Smooth muscle cell (in vitro differentiated cells): ENCODE results near the gene CD34. TPM values are rescaled to one million over a fixed set of nuclear protein-coding genes. Genes with fewer than 3 reads are reported as not detected.

Source experiments
- DNase-seq: peaks from one replicate; lab custom pipeline; 2025; ENCODE audit not compliant: unreplicated experiment; lab: John Stamatoyannopoulos, UW
- H2AFZ ChIP-seq: fragments of 200-600 bp; sonication (generic); 2 replicates; pipeline ENCODE4 v1.6.0; 2016; ENCODE audit warnings: antibody characterized with exemption, low read depth, mild to moderate bottlenecking
- H3F3A ChIP-seq: fragments of 200-600 bp; sonication (generic); 2 replicates; pipeline ENCODE4 v1.6.0; 2017; ENCODE audit warnings: antibody characterized with exemption, low read depth
- H3K27ac ChIP-seq: fragments of 200-600 bp; sonication (generic); 2 replicates; pipeline ENCODE4 v1.5.1; 2016; ENCODE audit warnings: low read depth, mild to moderate bottlenecking
- H3K27me3 ChIP-seq: fragments of 200-600 bp; sonication (generic); 2 replicates; pipeline ENCODE4 v1.6.1; 2016; ENCODE audit warnings: low read depth, mild to moderate bottlenecking
- H3K36me3 ChIP-seq: fragments of 200-600 bp; sonication (generic); 2 replicates; pipeline ENCODE4 v1.5.1; 2016; ENCODE audit warnings: low read depth
- H3K4me1 ChIP-seq: fragments of 200-600 bp; sonication (generic); 2 replicates; pipeline ENCODE4 v1.5.1; 2016; ENCODE audit warnings: low read depth
- H3K4me2 ChIP-seq: fragments of 200-600 bp; sonication (generic); 2 replicates; pipeline ENCODE4 v1.6.0; 2016; ENCODE audit warnings: mild to moderate bottlenecking
- H3K4me3 ChIP-seq: fragments of 200-600 bp; sonication (generic); 2 replicates; pipeline ENCODE4 v1.5.1; 2016; ENCODE audit warnings: mild to moderate bottlenecking
- H3K79me2 ChIP-seq: fragments of 200-600 bp; sonication (generic); 2 replicates; pipeline ENCODE4 v1.6.0; 2016; ENCODE audit warnings: low read depth, mild to moderate bottlenecking
- H3K9ac ChIP-seq: fragments of 200-600 bp; sonication (generic); 2 replicates; pipeline ENCODE4 v1.6.0; 2016; ENCODE audit warnings: low read depth
- H3K9me3 ChIP-seq: fragments of 200-600 bp; sonication (generic); replicated peaks from 2 replicates; pipeline ENCODE4 v1.5.1; 2016; ENCODE audit warnings: low read depth
- H4K20me1 ChIP-seq: fragments of 200-600 bp; sonication (generic); 2 replicates; pipeline ENCODE4 v1.6.0; 2016; ENCODE audit warnings: low read depth
- WGBS: methylation state at CpG from one replicate; pipeline ENCODE4 v1.1.7; 2016; ENCODE audit warnings: low lambda C conversion rate; 5-methylcytosine and 5-hydroxymethylcytosine counted together
- polyA plus RNA-seq: library from polyadenylated mRNA; unstranded; fragments of >200 nt; fragmentation: Nextera tagmentation; extraction: Ambion mirVana; gene quantifications from 2 replicates; pipeline ENCODE4 v1.2.1, GENCODE V29; 2016
- total RNA-seq: library from RNA; depleted of rRNA; stranded (reverse); fragments of >200 nt; gene quantifications from 2 replicates; pipeline ENCODE4 v1.2.3, GENCODE V29; 2014
- TF ChIP-seq, protein P1 (sequence below): fragments of 200-600 bp; sonication (generic); IDR thresholded peaks from 2 replicates; pipeline ENCODE4 v1.5.1; 2017; ENCODE audit warnings: borderline replicate concordance, mild to moderate bottlenecking, antibody characterized with exemption; ENCODE audit not compliant: insufficient read depth, poor library complexity, severe bottlenecking

Gene CD34
- total and polyA plus RNA-seq, 2 experiments from 2014 or later: not detected

DNA sequence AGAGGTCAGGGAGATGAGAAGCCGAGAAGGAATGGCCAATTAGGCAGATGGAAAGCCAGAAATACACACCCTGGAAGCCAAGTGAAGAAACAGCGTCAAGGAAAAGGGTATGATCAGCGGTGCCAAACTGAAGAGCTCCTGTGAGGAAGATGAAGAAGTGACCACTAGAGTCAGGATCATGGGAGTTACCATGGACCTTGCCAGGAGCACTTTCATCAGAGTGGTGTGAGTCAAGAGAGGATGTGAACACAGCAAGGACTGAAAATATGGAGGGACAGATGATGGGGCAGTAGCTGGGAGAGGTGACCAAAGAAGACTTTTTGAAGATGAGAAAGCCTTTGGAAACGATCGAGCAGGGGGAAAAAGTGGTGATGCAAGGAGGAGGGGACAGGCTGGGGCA is 50.4 kb downstream of the CD34 start:
- no peaks in the 10 kb centered on the region for H3K27me3 ChIP-seq
- no peak overlapping the region for H3K9ac ChIP-seq
- no peaks in the 10 kb centered on the region for H3K36me3 ChIP-seq
- DNase-seq: no peak
- no peak overlapping the region for H2AFZ ChIP-seq
- TF ChIP-seq, protein P1, sequence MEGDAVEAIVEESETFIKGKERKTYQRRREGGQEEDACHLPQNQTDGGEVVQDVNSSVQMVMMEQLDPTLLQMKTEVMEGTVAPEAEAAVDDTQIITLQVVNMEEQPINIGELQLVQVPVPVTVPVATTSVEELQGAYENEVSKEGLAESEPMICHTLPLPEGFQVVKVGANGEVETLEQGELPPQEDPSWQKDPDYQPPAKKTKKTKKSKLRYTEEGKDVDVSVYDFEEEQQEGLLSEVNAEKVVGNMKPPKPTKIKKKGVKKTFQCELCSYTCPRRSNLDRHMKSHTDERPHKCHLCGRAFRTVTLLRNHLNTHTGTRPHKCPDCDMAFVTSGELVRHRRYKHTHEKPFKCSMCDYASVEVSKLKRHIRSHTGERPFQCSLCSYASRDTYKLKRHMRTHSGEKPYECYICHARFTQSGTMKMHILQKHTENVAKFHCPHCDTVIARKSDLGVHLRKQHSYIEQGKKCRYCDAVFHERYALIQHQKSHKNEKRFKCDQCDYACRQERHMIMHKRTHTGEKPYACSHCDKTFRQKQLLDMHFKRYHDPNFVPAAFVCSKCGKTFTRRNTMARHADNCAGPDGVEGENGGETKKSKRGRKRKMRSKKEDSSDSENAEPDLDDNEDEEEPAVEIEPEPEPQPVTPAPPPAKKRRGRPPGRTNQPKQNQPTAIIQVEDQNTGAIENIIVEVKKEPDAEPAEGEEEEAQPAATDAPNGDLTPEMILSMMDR: no peak
- 95% methylated on average over 5 of the region's 5 CpGs for WGBS
- no peaks in the 10 kb centered on the region for H3K79me2 ChIP-seq
- H3K27ac ChIP-seq: no peak overlapping the region
- no peaks in the 10 kb centered on the region for H4K20me1 ChIP-seq
- H3K4me3 ChIP-seq: no peak overlapping the region
- H3K9me3 ChIP-seq: no peaks in the 10 kb centered on the region
- H3K4me1 ChIP-seq: no peaks in the 10 kb centered on the region
- no peaks in the 10 kb centered on the region for H3F3A ChIP-seq
- no peak overlapping the region for H3K4me2 ChIP-seq

DNA sequence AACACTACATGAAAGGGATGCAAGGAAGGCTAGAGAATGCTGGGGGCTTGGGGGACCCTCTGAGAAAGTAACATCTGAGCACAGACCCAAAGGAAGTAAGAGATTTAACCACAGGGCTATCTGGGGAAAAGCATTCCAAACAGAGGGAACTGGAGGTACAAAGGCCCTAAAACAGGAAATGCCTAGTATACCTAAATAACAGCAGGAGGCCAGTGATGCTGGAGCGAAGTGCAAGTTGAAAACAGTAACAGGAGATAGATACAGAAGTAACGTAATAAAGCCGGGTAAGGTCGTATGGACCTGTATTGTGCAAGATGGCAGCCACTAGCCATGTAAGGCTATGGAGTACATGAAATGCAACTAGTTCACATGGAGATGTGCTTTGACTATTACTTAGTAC is 52.1 kb downstream of the CD34 start:
- H3K4me3 ChIP-seq: no peak overlapping the region
- no peaks in the 10 kb centered on the region for H3K27me3 ChIP-seq
- no peaks in the 10 kb centered on the region for H3F3A ChIP-seq
- H3K9me3 ChIP-seq: no peaks in the 10 kb centered on the region
- H3K79me2 ChIP-seq: no peaks in the 10 kb centered on the region
- no peaks in the 10 kb centered on the region for H4K20me1 ChIP-seq
- H3K36me3 ChIP-seq: no peaks in the 10 kb centered on the region
- no peak overlapping the region for H3K27ac ChIP-seq
- no peaks in the 10 kb centered on the region for H3K4me1 ChIP-seq
- 65% methylated on average over 4 of the region's 4 CpGs for WGBS
- DNase-seq: no peak
- H3K9ac ChIP-seq: no peak overlapping the region
- no peak overlapping the region for H3K4me2 ChIP-seq
- no peak overlapping the region for H2AFZ ChIP-seq
- TF ChIP-seq, protein P1: no peak

GRCh38 chr1:207858281-207858680 is 52.6 kb downstream of the CD34 start:
- Histone ChIP-seq H3K27me3 (no peaks in the 10 kb centered on the region), H2AFZ (no peak overlapping the region), H3K4me2 (no peak overlapping the region), H3K4me3 (no peak overlapping the region), H4K20me1 (no peaks in the 10 kb centered on the region), H3K79me2 (no peaks in the 10 kb centered on the region), H3K9ac (no peak overlapping the region), H3K4me1 (no peaks in the 10 kb centered on the region), H3K9me3 (no peaks in the 10 kb centered on the region), H3K27ac (no peak overlapping the region), H3F3A (no peaks in the 10 kb centered on the region), H3K36me3 (no peaks in the 10 kb centered on the region)
- 80% methylated on average over 1 of the region's 1 CpG for WGBS
- DNase-seq: no peak
- TF ChIP-seq, protein P1: no peak

DNA sequence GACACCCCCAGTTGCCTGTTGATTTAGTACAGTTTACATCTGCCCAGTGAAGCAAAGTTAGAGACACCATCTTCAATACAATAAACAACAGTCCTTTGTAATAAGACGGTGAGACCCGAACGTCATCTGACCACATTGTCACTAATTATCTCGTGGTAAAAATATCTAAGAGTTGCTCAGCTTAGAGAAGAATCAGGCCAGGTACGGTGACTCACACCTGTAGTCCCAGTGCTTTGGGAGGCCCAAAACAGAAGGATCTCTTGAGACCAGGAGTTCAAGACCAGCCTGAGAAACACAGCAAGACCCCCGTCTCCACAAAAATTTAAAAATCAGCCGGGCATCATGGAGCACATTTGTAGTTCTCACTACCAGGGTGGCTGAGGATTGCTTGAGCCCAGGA is 53.5 kb downstream of the CD34 start:
- H3K9ac ChIP-seq: no peak overlapping the region
- WGBS: 82% methylated on average over 7 of the region's 7 CpGs
- H4K20me1 ChIP-seq: no peaks in the 10 kb centered on the region
- no peaks in the 10 kb centered on the region for H3K9me3 ChIP-seq
- no peak overlapping the region for H3K4me2 ChIP-seq
- H3F3A ChIP-seq: no peaks in the 10 kb centered on the region
- DNase-seq: no peak
- no peak overlapping the region for H3K27ac ChIP-seq
- H3K36me3 ChIP-seq: no peaks in the 10 kb centered on the region
- H2AFZ ChIP-seq: no peak overlapping the region
- no peak overlapping the region for H3K4me3 ChIP-seq
- H3K79me2 ChIP-seq: no peaks in the 10 kb centered on the region
- no peaks in the 10 kb centered on the region for H3K27me3 ChIP-seq
- no peaks in the 10 kb centered on the region for H3K4me1 ChIP-seq
- TF ChIP-seq, protein P1: no peak
